GM23338 (cell line): ENCODE results near the gene PIANP. TPM values are rescaled to one million over a fixed set of nuclear protein-coding genes. Genes with fewer than 3 reads are reported as not detected.

Experiments used
- ATAC-seq: fragments of 200-7000 bp; cut with Tn5 transposase; 3 replicates; pipeline ENCODE4 v1.9.1; 2020
- DNase-seq: peaks from one replicate; pipeline ENCODE4 v3.0.0-alpha.2; 2015; ENCODE audit warnings: low spot score
- H2AFZ ChIP-seq: fragments of 200-600 bp; sonication (generic); 2 replicates; pipeline ENCODE4 v1.8.0; 2016; ENCODE audit warnings: antibody characterized with exemption, mild to moderate bottlenecking, moderate library complexity
- H3F3A ChIP-seq: fragments of 200-600 bp; sonication (generic); replicated peaks from 2 replicates; pipeline ENCODE4 v1.8.0; 2017; ENCODE audit warnings: antibody characterized with exemption, mixed run types, low read depth
- H3K27ac ChIP-seq: fragments of 200-600 bp; sonication (generic); 2 replicates; pipeline ENCODE4 v1.6.1; 2016; ENCODE audit warnings: low read depth
- H3K27me3 ChIP-seq: fragments of 200-600 bp; sonication (generic); 2 replicates; pipeline ENCODE4 v1.8.0; 2016; ENCODE audit warnings: mild to moderate bottlenecking, mixed run types, moderate library complexity; ENCODE audit not compliant: insufficient read depth
- H3K36me3 ChIP-seq: fragments of 200-600 bp; sonication (generic); 2 replicates; pipeline ENCODE4 v1.8.0; 2016; ENCODE audit warnings: mild to moderate bottlenecking; ENCODE audit not compliant: insufficient read depth
- H3K4me1 ChIP-seq: fragments of 200-600 bp; sonication (generic); 2 replicates; pipeline ENCODE4 v1.8.0; 2016; ENCODE audit warnings: mild to moderate bottlenecking, moderate library complexity; ENCODE audit not compliant: insufficient read depth
- H3K4me2 ChIP-seq: fragments of 200-600 bp; sonication (generic); 2 replicates; pipeline ENCODE4 v1.7.1; 2017; ENCODE audit warnings: mixed run types
- H3K4me3 ChIP-seq: fragments of 200-600 bp; sonication (generic); 2 replicates; pipeline ENCODE4 v1.6.1; 2016; ENCODE audit warnings: mixed run types
- H3K79me2 ChIP-seq: fragments of 200-600 bp; sonication (generic); replicated peaks from 2 replicates; pipeline ENCODE4 v1.8.0; 2017; ENCODE audit warnings: mild to moderate bottlenecking; ENCODE audit not compliant: insufficient read depth
- H3K9me2 ChIP-seq: fragments of 200-600 bp; sonication (generic); 2 replicates; pipeline ENCODE4 v1.8.0; 2017; ENCODE audit not compliant: insufficient read depth
- H4K20me1 ChIP-seq: fragments of 200-600 bp; sonication (generic); replicated peaks from 2 replicates; pipeline ENCODE4 v1.8.0; 2017; ENCODE audit warnings: mild to moderate bottlenecking; ENCODE audit not compliant: insufficient read depth
- H3K27ac Mint-ChIP-seq: 2 replicates; pipeline ENCODE4 v1.8.0; 2020; ENCODE audit warnings: inconsistent platforms, mild to moderate bottlenecking, moderate library complexity, mixed read lengths
- H3K27me3 Mint-ChIP-seq: 3 replicates; pipeline ENCODE4 v1.8.0; 2022; ENCODE audit warnings: low read depth, mild to moderate bottlenecking, moderate library complexity, mixed read lengths, inconsistent platforms; ENCODE audit not compliant: insufficient read depth, poor library complexity
- H3K36me3 Mint-ChIP-seq: 3 replicates; pipeline ENCODE4 v1.8.0; 2021; ENCODE audit warnings: low read depth, mild to moderate bottlenecking, inconsistent platforms, moderate library complexity, mixed read lengths
- H3K4me1 Mint-ChIP-seq: 3 replicates; pipeline ENCODE4 v1.8.0; 2020; ENCODE audit warnings: mild to moderate bottlenecking, inconsistent platforms, mixed read lengths
- H3K4me3 Mint-ChIP-seq: 3 replicates; pipeline ENCODE4 v1.8.0; 2021; ENCODE audit warnings: moderate library complexity, mild to moderate bottlenecking, inconsistent platforms, mixed read lengths
- H3K9me3 Mint-ChIP-seq: 3 replicates; pipeline ENCODE4 v1.8.0; 2020; ENCODE audit warnings: moderate library complexity, mild to moderate bottlenecking, inconsistent platforms, mixed read lengths
- CREB1 ChIP-seq: fragments of 250-450 bp; sonication (Bioruptor Pico); IDR thresholded peaks from 2 replicates; pipeline ENCODE4 v1.5.0; 2020; ENCODE audit warnings: low read depth, mild to moderate bottlenecking, moderate library complexity
- CTCF ChIP-seq, 2 experiments: fragments of 200-600 bp in 1 of 2; sonication (generic) in 1 of 2; conservative IDR thresholded peaks; 2 replicates each; pipeline versions ENCODE4 v1.5.1 to v1.6.1; 2016 to 2017; ENCODE audit warnings: antibody characterized with exemption in 2 of 2, low read depth in 2 of 2, mild to moderate bottlenecking in 2 of 2, moderate library complexity in 1 of 2
- ETS1 ChIP-seq: IDR thresholded peaks from 2 replicates; pipeline ENCODE4 v1.6.1; 2016; ENCODE audit warnings: antibody characterized with exemption
- EZH2 ChIP-seq: fragments of 200-600 bp; sonication (generic); IDR thresholded peaks from one replicate; pipeline ENCODE4 v1.8.0; 2017; ENCODE audit warnings: antibody characterized with exemption, mild to moderate bottlenecking, low read depth; ENCODE audit not compliant: unreplicated experiment
- EZH2phosphoT487 ChIP-seq: fragments of 200-600 bp; sonication (generic); IDR thresholded peaks from one replicate; pipeline ENCODE4 v1.8.1; 2018; ENCODE audit warnings: antibody characterized with exemption; ENCODE audit not compliant: unreplicated experiment
- JUNB ChIP-seq: IDR thresholded peaks from one replicate; pipeline ENCODE4 v1.6.1; 2016; ENCODE audit warnings: antibody characterized with exemption; ENCODE audit not compliant: unreplicated experiment
- NANOG ChIP-seq: IDR thresholded peaks from 2 replicates; pipeline ENCODE4 v1.6.1; 2016; ENCODE audit warnings: antibody characterized with exemption, borderline replicate concordance
- POLR2AphosphoS5 ChIP-seq: IDR thresholded peaks from 2 replicates; pipeline ENCODE4 v1.6.1; 2016; ENCODE audit warnings: antibody characterized with exemption, low read depth
- REST ChIP-seq: IDR thresholded peaks from one replicate; pipeline ENCODE4 v1.6.1; 2018; ENCODE audit warnings: antibody characterized with exemption; ENCODE audit not compliant: unreplicated experiment
- STAT1 ChIP-seq: IDR thresholded peaks from one replicate; pipeline ENCODE4 v1.6.1; 2016; ENCODE audit warnings: antibody characterized with exemption; ENCODE audit not compliant: unreplicated experiment
- ZNF114 ChIP-seq: fragments of 250-450 bp; sonication (Bioruptor Pico); IDR thresholded peaks from 2 replicates; pipeline ENCODE4 v1.5.0; 2020; ENCODE audit warnings: mild to moderate bottlenecking, moderate library complexity
- ZNF331 ChIP-seq: fragments of 250-450 bp; sonication (Bioruptor Pico); IDR thresholded peaks from 2 replicates; pipeline ENCODE4 v1.5.0; 2020; ENCODE audit warnings: low read depth, mild to moderate bottlenecking, moderate library complexity
- ZNF462 ChIP-seq: fragments of 250-450 bp; sonication (Bioruptor Pico); IDR thresholded peaks from 2 replicates; pipeline ENCODE4 v1.5.0; 2020; ENCODE audit warnings: mild to moderate bottlenecking, moderate library complexity
- polyA plus RNA-seq: library from polyadenylated mRNA; unstranded; fragments of >200 nt; fragmentation: Nextera tagmentation; extraction: Ambion mirVana; gene quantifications from 2 replicates; pipeline ENCODE4 v1.2.1, GENCODE V29; 2016
- total RNA-seq: library from RNA; depleted of rRNA; stranded (reverse); fragments of >200 nt; shearing (Covaris generic); gene quantifications from 2 replicates; pipeline ENCODE4 v1.2.3, GENCODE V29; 2014

PIANP gene
- total and polyA plus RNA-seq, 2 experiments from 2014 or later = 2.2 to 6.4 TPM

GRCh38 chr12:6653987-6654386 lies 46.6 kb downstream of the PIANP start:
- no peak overlapping the region for H3K4me3 Mint-ChIP-seq
- ATAC-seq (no peak), DNase-seq (no peak)
- H3K79me2 ChIP-seq = no peaks in the 10 kb centered on the region
- H3F3A ChIP-seq = peaks cover 9% of the 10 kb centered on the region; the same call in 1 of the 2 replicates
- H3K36me3 Mint-ChIP-seq = peaks cover 42% of the 10 kb centered on the region
- H3K36me3 ChIP-seq = peaks cover 10% of the 10 kb centered on the region
- no peak overlapping the region for H3K27ac ChIP-seq
- no peak overlapping the region for H3K27ac Mint-ChIP-seq
- no peak overlapping the region for H3K4me2 ChIP-seq
- no peaks in the 10 kb centered on the region for H3K9me2 ChIP-seq
- no peaks in the 10 kb centered on the region for H3K27me3 ChIP-seq
- H2AFZ ChIP-seq = no peak overlapping the region
- TF ChIP-seq ZNF462 (CRISPR knock-in tag) = no peak
- TF ChIP-seq ZNF331 (CRISPR knock-in tag) = no peak
- no peak for TF ChIP-seq ETS1
- TF ChIP-seq EZH2 = no peak
- no peak for TF ChIP-seq CTCF (conservative IDR thresholded peaks at IDR 0.05; ENCODE audit: low read depth in 2 of 2)
- TF ChIP-seq POLR2AphosphoS5 = no peak
- no peak for TF ChIP-seq JUNB
- no peak for TF ChIP-seq NANOG
- no peak for TF ChIP-seq EZH2phosphoT487
- TF ChIP-seq CREB1 (CRISPR knock-in tag) = no peak
- no peak for TF ChIP-seq STAT1
- no peak for TF ChIP-seq ZNF114 (CRISPR knock-in tag)
- TF ChIP-seq REST = no peak
- H3K27me3 Mint-ChIP-seq = no peaks in the 10 kb centered on the region
- H3K4me1 ChIP-seq = no peaks in the 10 kb centered on the region
- no peaks in the 10 kb centered on the region; the same call in 2 of the 3 replicates for H3K9me3 Mint-ChIP-seq
- no peaks in the 10 kb centered on the region for H3K4me1 Mint-ChIP-seq
- no peak overlapping the region for H3K4me3 ChIP-seq
- peaks cover 7% of the 10 kb centered on the region; the same call in 1 of the 2 replicates for H4K20me1 ChIP-seq
